ENCODE data around the gene HSCB.

- TF ChIP-seq EZH2 (IDR thresholded peaks at IDR 0.05), result no peak
- no peak for TF ChIP-seq POLR2AphosphoS5 (IDR thresholded peaks at IDR 0.05; ENCODE audit: borderline replicate concordance, low read depth, low read length)
- no peak for TF ChIP-seq FOXP2 (optimal IDR thresholded peaks at IDR 0.05; ENCODE audit: control extremely low read depth, extremely low read length, insufficient read depth)
These were observed 27.7 kb upstream of the HSCB start for GRCh38 chr22:28714043-28714628.
